HEK293T (cell line): Measurements from ENCODE around the gene ERC1.

Experiments used
- L3MBTL2 ChIP-seq: fragments of 450-650 bp; conservative IDR thresholded peaks from 2 replicates; pipeline ENCODE4 v1.6.1; 2016; ENCODE audit warnings: mild to moderate bottlenecking
- NFRKB ChIP-seq: fragments of 450-650 bp; IDR thresholded peaks from 2 replicates; pipeline ENCODE4 v1.6.1; 2016; ENCODE audit warnings: mild to moderate bottlenecking, moderate library complexity
- SP1 ChIP-seq: fragments of 450-650 bp; IDR thresholded peaks from 2 replicates; pipeline ENCODE4 v1.6.1; 2017
- TF ChIP-seq, protein P1 (sequence below): fragments of 450-650 bp; IDR thresholded peaks from 2 replicates; pipeline ENCODE4 v1.6.1; 2016

GRCh38 chr12:1176191-1176590 is 185.2 kb downstream of the ERC1 start:
- TF ChIP-seq, protein P1, sequence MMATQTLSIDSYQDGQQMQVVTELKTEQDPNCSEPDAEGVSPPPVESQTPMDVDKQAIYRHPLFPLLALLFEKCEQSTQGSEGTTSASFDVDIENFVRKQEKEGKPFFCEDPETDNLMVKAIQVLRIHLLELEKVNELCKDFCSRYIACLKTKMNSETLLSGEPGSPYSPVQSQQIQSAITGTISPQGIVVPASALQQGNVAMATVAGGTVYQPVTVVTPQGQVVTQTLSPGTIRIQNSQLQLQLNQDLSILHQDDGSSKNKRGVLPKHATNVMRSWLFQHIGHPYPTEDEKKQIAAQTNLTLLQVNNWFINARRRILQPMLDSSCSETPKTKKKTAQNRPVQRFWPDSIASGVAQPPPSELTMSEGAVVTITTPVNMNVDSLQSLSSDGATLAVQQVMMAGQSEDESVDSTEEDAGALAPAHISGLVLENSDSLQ = no peak
- no peak for TF ChIP-seq NFRKB
- TF ChIP-seq SP1 = no peak
- TF ChIP-seq L3MBTL2 = no peak
